ENCODE measurements around the gene MORC1. TPM values are rescaled to one million over a fixed set of nuclear protein-coding genes. Genes with fewer than 3 reads are reported as not detected.

The MORC1 gene
- polyA plus RNA-seq, 1 donor from 2014 or later, result not detected

DNA sequence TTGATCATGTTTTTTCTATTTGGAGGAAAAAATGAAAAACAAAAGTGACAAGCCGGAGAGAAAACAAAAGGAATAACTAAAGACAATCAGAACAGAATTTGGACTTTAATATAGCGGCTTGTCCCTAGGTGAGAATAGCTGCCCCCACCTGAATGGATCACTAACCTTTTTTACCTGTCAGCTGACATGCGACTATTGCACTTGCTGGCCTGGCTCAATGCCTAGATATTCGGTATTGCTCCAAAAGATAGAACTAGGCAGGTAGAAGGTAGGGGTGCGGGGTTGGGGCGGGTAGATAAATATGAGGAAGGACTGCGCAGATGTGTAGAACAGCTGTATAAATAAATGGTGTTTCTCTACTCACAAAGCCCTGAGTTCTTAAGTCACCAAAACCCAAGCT lies 650 bp upstream of the MORC1 start:
- no peaks in the 10 kb centered on the region for H3K79me2 ChIP-seq (replicated peaks; ENCODE audit: insufficient read depth, low read length)
- no peak overlapping the region for H3K27ac ChIP-seq (ENCODE audit: low read length)
- H3F3A ChIP-seq (ENCODE audit: insufficient read depth, low read length, poor library complexity, severe bottlenecking), result no peaks in the 10 kb centered on the region
- H2AFZ ChIP-seq (ENCODE audit: low read depth, low read length), result no peak overlapping the region
- H4K20me1 ChIP-seq (ENCODE audit: insufficient read depth), result no peaks in the 10 kb centered on the region
- no peaks in the 10 kb centered on the region for H3K36me3 ChIP-seq (ENCODE audit: insufficient read depth, low read length)
- H3K9me3 ChIP-seq (ENCODE audit: low read length), result no peaks in the 10 kb centered on the region
- no peaks in the 10 kb centered on the region for H3K9me2 ChIP-seq (ENCODE audit: insufficient read depth, low read length)
- no peak overlapping the region for H3K4me3 ChIP-seq (ENCODE audit: low read length)
- TF ChIP-seq, protein P1, sequence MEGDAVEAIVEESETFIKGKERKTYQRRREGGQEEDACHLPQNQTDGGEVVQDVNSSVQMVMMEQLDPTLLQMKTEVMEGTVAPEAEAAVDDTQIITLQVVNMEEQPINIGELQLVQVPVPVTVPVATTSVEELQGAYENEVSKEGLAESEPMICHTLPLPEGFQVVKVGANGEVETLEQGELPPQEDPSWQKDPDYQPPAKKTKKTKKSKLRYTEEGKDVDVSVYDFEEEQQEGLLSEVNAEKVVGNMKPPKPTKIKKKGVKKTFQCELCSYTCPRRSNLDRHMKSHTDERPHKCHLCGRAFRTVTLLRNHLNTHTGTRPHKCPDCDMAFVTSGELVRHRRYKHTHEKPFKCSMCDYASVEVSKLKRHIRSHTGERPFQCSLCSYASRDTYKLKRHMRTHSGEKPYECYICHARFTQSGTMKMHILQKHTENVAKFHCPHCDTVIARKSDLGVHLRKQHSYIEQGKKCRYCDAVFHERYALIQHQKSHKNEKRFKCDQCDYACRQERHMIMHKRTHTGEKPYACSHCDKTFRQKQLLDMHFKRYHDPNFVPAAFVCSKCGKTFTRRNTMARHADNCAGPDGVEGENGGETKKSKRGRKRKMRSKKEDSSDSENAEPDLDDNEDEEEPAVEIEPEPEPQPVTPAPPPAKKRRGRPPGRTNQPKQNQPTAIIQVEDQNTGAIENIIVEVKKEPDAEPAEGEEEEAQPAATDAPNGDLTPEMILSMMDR (IDR thresholded peaks at IDR 0.05; ENCODE audit: poor library complexity, severe bottlenecking), result no peak
- no peak for TF ChIP-seq SMC3 (conservative IDR thresholded peaks at IDR 0.05; ENCODE audit: poor library complexity)
- TF ChIP-seq, protein P2, sequence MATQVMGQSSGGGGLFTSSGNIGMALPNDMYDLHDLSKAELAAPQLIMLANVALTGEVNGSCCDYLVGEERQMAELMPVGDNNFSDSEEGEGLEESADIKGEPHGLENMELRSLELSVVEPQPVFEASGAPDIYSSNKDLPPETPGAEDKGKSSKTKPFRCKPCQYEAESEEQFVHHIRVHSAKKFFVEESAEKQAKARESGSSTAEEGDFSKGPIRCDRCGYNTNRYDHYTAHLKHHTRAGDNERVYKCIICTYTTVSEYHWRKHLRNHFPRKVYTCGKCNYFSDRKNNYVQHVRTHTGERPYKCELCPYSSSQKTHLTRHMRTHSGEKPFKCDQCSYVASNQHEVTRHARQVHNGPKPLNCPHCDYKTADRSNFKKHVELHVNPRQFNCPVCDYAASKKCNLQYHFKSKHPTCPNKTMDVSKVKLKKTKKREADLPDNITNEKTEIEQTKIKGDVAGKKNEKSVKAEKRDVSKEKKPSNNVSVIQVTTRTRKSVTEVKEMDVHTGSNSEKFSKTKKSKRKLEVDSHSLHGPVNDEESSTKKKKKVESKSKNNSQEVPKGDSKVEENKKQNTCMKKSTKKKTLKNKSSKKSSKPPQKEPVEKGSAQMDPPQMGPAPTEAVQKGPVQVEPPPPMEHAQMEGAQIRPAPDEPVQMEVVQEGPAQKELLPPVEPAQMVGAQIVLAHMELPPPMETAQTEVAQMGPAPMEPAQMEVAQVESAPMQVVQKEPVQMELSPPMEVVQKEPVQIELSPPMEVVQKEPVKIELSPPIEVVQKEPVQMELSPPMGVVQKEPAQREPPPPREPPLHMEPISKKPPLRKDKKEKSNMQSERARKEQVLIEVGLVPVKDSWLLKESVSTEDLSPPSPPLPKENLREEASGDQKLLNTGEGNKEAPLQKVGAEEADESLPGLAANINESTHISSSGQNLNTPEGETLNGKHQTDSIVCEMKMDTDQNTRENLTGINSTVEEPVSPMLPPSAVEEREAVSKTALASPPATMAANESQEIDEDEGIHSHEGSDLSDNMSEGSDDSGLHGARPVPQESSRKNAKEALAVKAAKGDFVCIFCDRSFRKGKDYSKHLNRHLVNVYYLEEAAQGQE (IDR thresholded peaks at IDR 0.05; ENCODE audit: borderline replicate concordance), result no peak
- TF ChIP-seq POLR2AphosphoS5 (IDR thresholded peaks at IDR 0.05), result no peak
- no peak for TF ChIP-seq EP300 (conservative IDR thresholded peaks at IDR 0.05; ENCODE audit: poor library complexity, severe bottlenecking)
- TF ChIP-seq EZH2 (IDR thresholded peaks at IDR 0.05; ENCODE audit: borderline replicate concordance, insufficient read depth, low read length, poor library complexity, severe bottlenecking), result no peak
- no peak for TF ChIP-seq MXI1 (conservative IDR thresholded peaks at IDR 0.05; ENCODE audit: poor library complexity, severe bottlenecking)
- TF ChIP-seq TAF1 (IDR thresholded peaks at IDR 0.05; ENCODE audit: low read depth), result no peak
- no peak for TF ChIP-seq RAD21 (conservative IDR thresholded peaks at IDR 0.05)
- H3K27me3 ChIP-seq (ENCODE audit: insufficient read depth, low read depth, low read length), result no peaks in the 10 kb centered on the region
- no peak overlapping the region for H3K9ac ChIP-seq (ENCODE audit: low read length)
- no peak overlapping the region for H3K4me2 ChIP-seq (ENCODE audit: low read length)

DNA sequence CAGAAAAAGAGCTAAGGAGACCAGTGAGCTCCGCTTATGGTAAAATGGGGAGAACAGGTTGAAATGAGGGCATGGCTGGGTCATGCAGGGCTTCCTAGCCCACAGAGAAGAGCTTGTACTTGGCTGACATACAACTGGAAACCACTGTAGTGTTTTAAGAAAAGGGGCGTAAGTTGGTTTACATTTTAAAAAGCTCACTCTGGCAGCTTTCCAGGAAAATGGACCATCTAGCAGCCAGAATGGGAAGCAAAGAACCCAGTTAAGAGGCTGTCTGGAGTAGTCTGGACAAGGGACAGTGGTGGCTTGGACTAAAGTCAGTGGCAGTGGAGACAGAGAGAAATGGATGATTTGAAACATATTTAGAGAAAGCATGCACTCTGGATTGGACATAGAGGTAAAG lies 1.9 kb downstream of the MORC1 start:
- H4K20me1 ChIP-seq (ENCODE audit: insufficient read depth), result no peaks in the 10 kb centered on the region
- no peak overlapping the region for H2AFZ ChIP-seq (ENCODE audit: low read depth, low read length)
- no peaks in the 10 kb centered on the region for H3F3A ChIP-seq (ENCODE audit: insufficient read depth, low read length, poor library complexity, severe bottlenecking)
- no peak overlapping the region for H3K27ac ChIP-seq (ENCODE audit: low read length)
- H3K4me3 ChIP-seq (ENCODE audit: low read length), result no peak overlapping the region
- no peaks in the 10 kb centered on the region for H3K79me2 ChIP-seq (replicated peaks; ENCODE audit: insufficient read depth, low read length)
- no peak overlapping the region for H3K4me2 ChIP-seq (ENCODE audit: low read length)
- TF ChIP-seq, protein P1 (IDR thresholded peaks at IDR 0.05; ENCODE audit: poor library complexity, severe bottlenecking), result no peak
- no peak for TF ChIP-seq EZH2 (IDR thresholded peaks at IDR 0.05; ENCODE audit: borderline replicate concordance, insufficient read depth, low read length, poor library complexity, severe bottlenecking)
- TF ChIP-seq EP300 (conservative IDR thresholded peaks at IDR 0.05; ENCODE audit: poor library complexity, severe bottlenecking), result no peak
- no peak for TF ChIP-seq MXI1 (conservative IDR thresholded peaks at IDR 0.05; ENCODE audit: poor library complexity, severe bottlenecking)
- no peak for TF ChIP-seq RAD21 (conservative IDR thresholded peaks at IDR 0.05)
- no peak for TF ChIP-seq TAF1 (IDR thresholded peaks at IDR 0.05; ENCODE audit: low read depth)
- TF ChIP-seq, protein P2 (IDR thresholded peaks at IDR 0.05; ENCODE audit: borderline replicate concordance), result no peak
- no peak for TF ChIP-seq SMC3 (conservative IDR thresholded peaks at IDR 0.05; ENCODE audit: poor library complexity)
- TF ChIP-seq POLR2AphosphoS5 (IDR thresholded peaks at IDR 0.05), result no peak
- no peaks in the 10 kb centered on the region for H3K9me2 ChIP-seq (ENCODE audit: insufficient read depth, low read length)
- H3K9me3 ChIP-seq (ENCODE audit: low read length), result no peaks in the 10 kb centered on the region
- H3K9ac ChIP-seq (ENCODE audit: low read length), result no peak overlapping the region
- no peaks in the 10 kb centered on the region for H3K36me3 ChIP-seq (ENCODE audit: insufficient read depth, low read length)
- H3K27me3 ChIP-seq (ENCODE audit: insufficient read depth, low read depth, low read length), result no peaks in the 10 kb centered on the region
